Camera-type eye (tissue), 1 donor: ENCODE results near the gene PRELID2. TPM values are rescaled to one million over a fixed set of nuclear protein-coding genes. Genes with fewer than 3 reads are reported as not detected.

ENCODE experiments used
- total RNA-seq: library from RNA; depleted of rRNA; stranded (reverse); fragments of >200 nt; gene quantifications from one replicate; pipeline ENCODE4 v1.2.3, GENCODE V29; 2014

The PRELID2 gene
- total RNA-seq, result 55.0 TPM

GRCh38 chr5:145834917-145835847 is at the start of gene PRELID2:
Gene PRELID2 (minus strand): TSS chr5:145835342. CDS start chr5:145835251, 91 bp downstream.

GRCh38 chr5:145872914-145873313 is 37.8 kb upstream of the PRELID2 start, which contains the start of gene GRXCR2:
Gene GRXCR2 (minus strand): TSS chr5:145873014. CDS start chr5:145872968, 46 bp downstream.

Other genes with a start within 250 kb of the PRELID2 start
- gene GRXCR2, start 37.7 kb upstream of the PRELID2 start, total RNA-seq, result not detected
- gene SH3RF2, start 101.2 kb upstream of the PRELID2 start, total RNA-seq, result 1.6 TPM